Anterior cingulate cortex (tissue), 58 donors: Measurements from ENCODE around the gene FMNL1.
"Not testable (repeated sequence)": the region's sequence is repeated elsewhere in the genome, so short reads cannot be mapped to it uniquely, and the experiment has no call there.

Experiments used
- DNase-seq, 58 donors: peaks; one replicate each; lab custom pipeline; 2025; lab: John Stamatoyannopoulos, UW

FMNL1 gene, protein sequence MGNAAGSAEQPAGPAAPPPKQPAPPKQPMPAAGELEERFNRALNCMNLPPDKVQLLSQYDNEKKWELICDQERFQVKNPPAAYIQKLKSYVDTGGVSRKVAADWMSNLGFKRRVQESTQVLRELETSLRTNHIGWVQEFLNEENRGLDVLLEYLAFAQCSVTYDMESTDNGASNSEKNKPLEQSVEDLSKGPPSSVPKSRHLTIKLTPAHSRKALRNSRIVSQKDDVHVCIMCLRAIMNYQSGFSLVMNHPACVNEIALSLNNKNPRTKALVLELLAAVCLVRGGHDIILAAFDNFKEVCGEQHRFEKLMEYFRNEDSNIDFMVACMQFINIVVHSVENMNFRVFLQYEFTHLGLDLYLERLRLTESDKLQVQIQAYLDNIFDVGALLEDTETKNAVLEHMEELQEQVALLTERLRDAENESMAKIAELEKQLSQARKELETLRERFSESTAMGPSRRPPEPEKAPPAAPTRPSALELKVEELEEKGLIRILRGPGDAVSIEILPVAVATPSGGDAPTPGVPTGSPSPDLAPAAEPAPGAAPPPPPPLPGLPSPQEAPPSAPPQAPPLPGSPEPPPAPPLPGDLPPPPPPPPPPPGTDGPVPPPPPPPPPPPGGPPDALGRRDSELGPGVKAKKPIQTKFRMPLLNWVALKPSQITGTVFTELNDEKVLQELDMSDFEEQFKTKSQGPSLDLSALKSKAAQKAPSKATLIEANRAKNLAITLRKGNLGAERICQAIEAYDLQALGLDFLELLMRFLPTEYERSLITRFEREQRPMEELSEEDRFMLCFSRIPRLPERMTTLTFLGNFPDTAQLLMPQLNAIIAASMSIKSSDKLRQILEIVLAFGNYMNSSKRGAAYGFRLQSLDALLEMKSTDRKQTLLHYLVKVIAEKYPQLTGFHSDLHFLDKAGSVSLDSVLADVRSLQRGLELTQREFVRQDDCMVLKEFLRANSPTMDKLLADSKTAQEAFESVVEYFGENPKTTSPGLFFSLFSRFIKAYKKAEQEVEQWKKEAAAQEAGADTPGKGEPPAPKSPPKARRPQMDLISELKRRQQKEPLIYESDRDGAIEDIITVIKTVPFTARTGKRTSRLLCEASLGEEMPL

DNA sequence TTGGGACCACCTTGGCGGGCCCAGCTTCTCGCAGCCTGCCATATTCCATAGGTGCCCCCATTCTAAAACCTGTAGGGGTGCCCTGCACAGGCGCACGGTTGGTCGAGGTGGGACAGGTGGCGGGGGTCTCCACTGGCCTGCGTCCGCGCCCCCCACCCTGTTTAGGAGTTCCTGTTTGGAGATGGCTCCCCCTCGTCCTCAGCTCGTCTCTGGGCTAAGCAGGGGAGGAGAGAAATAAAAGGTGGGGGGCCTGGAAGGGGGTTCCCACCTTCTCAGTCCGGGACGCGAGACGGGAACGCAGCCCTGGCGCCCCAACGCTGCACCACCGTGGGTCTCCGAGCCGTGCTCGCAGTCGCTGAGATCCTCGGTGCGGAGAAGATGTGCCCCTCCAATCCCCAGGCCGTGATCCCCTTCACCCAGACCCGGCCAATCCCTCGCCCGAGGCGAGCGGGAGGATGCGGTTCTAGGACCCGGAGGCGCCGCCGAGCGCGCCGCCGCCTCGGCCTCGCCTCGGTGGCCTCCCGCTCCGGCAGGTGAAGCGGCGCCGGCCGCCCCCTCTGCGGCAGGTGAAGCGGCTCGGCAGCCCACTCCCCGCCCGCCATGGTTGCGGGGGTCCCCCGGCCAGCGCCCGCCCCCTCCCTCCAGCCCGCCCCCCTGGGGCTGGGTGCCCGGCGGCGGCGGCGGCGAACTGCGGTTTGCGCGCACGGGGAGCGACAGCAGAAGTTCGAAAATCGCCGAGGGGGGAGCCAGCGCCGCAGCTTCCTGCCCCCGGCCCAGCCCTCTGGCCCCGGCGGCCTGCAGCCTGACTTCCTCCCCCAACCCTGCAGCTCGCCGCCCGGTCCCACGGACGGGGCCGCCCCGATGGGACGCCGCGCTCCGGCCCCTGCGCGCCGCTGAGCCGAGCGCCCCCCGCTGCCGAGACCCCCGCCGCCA, at the start of gene FMNL1:
TSS of gene FMNL1 (plus strand) at position 805 of the 933 bp plus-strand sequence. CDS start 240 bp downstream, outside the sequence.
- DNase-seq, result peak in 3 of 58 donors; percentile 18 to 45 (median 22)

GRCh38 chr17:45172232-45172540, 49.5 kb upstream of the FMNL1 start:
- DNase-seq, result peak in 1 of 58 donors; percentile 35

DNA sequence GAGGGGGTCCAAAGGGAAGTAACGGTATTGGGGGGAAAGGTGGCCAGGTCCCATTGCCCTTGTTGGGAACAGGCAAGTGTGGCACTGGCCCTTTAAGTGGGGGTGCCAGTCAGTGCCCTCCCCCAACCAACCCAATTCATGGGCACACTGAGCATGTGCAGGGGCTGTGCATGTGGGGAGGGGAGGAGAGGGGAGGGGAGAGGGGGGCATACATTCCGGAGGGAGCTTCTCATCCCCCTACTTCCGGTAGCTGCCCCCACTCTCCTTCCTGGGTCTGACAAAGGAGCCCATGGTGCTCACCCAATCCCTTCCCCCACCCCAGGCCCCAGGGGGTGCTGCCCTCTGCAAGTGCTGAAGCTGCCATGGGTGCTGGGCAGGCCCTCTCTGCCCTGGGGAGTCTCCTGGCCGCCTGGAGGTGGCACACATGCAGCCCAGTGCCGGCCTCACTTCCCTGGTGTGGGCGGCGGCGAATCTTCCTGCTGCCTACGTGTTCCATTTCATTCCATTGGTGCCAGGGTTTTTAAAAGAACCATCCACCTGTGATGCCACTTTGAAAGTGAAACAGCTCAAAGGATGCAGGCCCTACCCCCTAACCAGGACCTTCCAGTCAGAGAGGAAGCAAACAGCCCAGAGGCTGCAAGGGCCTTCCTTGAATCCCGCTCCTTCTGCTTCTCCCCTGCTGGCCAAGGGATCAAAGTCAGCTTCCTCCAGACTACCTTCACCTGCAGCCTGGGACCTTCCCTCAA, 49.0 kb upstream of the FMNL1 start:
- DNase-seq, result peak; percentile 41 to 93 (median 84)

- no peak for DNase-seq
These were observed 45.9 kb upstream of the FMNL1 start for GRCh38 chr17:45175759-45176115.

DNA sequence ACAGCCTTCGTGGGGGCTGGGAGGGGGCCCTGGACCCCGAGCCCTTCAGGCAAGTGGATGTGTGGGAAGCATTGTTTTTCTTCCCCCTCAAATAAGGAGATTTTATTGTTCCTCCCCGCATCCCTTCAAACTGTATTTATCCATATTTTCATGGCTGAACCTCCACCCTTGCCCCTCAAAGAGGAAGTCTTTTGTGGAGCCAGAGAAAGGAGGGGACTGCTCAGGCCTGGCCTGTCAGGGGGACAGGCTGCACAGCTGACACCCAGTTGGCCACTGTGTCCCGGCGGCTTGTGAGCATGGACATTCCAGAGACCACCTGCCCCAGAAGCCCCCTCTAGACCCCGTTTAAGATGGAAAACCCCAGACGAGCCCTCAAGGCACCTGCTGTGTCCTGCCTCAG, 44.1 kb upstream of the FMNL1 start:
- no peak for DNase-seq

DNA sequence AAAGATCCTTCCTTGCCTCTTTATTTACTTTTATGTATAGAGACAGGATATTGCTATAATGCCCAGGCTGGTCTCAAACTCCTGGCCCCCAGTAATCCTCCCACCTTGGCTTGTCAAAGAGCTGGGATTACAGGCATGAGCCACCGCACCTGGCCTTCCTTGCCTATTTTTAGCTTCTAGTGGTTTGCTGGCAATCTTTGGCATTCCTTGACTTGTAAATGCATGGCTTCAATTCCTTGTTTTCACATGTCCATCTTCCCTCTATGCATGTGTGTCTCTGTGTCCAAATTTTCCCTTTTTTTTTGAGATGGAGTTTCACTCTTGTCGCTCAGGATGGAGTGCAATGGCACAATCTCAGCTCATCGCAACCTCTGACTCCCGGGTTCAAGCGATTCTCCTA, 37.5 kb upstream of the FMNL1 start:
- no peak for DNase-seq

DNA sequence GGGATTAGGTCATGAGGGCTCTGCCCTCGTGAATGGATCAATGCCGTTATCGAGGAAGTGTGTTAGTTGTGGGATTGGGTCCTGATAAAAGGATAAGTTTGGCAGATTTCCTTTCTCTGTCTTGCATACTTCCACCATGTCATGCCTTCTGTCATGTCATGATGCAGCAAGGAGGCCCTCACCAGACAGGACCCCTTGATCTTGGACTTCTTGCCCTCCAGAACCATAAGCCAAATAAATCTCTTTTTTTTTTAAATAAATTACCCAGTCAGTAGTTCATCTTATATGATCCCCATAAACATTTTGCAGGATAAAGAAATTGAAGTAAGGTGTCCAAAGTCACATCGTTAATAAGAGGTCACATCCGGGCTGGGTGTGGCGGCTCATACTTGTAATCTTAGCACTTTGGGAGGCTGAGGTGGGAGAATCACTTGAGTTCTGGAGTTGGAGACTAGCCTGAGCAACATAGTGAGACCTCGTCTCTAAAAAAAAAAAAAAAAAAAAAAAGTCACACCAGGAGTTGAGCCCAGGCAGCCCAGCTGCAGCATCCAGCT, 34.8 kb upstream of the FMNL1 start:
- DNase-seq, result no peak

DNA sequence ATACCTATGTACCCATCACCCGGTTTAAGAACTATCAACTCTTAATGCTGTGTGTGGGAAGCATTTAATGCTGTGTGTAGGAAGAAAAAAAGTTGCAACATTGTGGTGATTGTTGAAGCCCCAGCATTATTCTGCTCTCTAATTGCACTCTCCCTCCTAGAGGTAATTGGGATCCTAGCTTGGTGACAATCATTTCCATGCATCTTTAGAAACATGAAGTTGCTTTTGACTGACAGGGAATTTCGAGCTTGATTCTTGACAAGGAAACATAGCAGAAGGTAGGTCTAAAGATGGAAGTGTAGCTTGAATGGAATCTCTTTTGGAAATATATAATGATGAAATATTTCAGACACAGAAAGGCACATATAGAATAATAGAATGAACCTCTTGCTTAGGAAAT, 32.7 kb upstream of the FMNL1 start:
- DNase-seq, result no peak

GRCh38 chr17:45190503-45191255, 31.0 kb upstream of the FMNL1 start:
- DNase-seq, result no peak

- DNase-seq, result no peak
These were observed 26.3 kb upstream of the FMNL1 start for GRCh38 chr17:45195424-45195823.

GRCh38 chr17:45197108-45197507, 24.6 kb upstream of the FMNL1 start:
- no peak for DNase-seq

DNA sequence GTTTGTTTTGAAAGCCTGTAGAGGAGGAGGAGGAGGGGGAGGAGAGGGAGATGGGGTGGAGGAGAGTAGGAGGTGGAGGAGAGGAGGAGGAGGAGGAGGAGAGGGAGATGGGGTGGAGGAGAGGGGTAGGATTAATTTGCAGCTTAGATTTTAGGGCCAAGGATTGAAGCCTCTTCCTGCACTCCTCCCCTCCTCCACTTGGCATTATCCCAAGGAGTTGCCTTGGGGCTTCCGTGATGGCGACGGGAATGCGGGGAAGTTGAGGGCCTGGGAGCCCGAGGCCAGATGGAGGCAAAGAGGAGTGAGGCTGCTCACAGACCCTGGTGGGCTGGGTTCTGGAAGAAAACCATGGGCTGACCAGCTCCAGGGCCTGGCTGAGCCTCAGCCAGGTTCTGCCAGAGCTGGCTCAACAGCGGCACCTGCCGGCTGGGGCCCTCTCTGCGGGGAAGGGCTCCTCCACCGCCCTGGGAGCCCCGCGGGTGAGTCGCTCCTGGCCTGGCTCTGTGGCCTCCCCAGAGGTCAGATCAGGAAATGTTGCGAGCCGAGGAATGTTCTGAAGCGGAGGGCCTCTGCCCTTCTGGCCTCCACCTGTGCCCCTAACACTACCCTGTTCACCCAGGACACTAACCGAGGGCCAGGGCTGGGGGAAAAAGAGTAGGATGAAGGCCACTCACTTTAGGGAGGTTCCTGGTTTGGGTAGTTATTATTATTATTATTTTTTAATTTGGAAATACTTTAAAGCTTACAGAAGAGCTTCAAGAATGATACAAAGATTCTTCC, 23.9 kb upstream of the FMNL1 start:
- DNase-seq, result peak in 57 of 58 donors; percentile 15 to 88 (median 78)

- DNase-seq, result no peak
These were observed 21.0 kb upstream of the FMNL1 start for GRCh38 chr17:45200701-45201100.

GRCh38 chr17:45201457-45201856, 20.2 kb upstream of the FMNL1 start:
- no peak for DNase-seq

GRCh38 chr17:45201880-45202279, 19.8 kb upstream of the FMNL1 start:
- not testable (repeated sequence) for DNase-seq

DNA sequence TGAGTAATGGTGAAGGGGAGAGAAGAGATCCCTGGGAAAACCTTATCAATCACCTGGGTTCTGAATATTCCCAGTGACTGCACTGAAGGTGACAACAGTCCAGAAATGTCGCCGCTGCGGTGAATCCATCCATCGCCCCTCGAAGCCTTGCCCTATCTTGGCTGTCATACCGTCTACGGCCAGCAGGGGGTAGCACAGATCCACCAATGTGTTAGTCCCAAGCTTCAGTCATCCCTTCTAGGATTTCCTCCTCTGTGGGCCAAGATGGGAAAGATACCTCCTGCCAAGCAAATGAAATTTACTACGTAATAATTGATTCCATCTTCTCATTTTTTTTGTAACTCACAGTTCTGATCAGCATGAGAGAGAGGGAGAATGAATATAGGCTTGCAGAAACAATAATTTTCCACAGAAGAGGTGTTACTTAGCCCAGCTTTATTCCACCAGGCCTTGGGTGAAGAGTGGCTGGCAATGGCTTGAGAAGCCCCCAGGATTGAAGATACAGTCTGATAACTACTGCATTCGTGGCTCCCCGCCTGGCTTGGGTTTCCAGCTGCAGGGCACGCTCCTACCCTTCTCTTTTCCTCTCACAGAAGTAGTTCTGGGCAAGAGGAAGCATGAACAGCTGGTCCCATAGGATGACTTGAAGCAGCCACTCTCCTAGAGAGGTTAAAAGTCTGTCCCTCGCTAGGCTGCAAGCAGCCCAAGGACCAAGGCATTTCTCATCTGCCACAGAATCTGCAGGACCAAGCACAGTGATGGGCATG, 2.6 kb upstream of the FMNL1 start:
- DNase-seq, result peak in 55 of 58 donors; percentile 29 to 97 (median 66)

DNA sequence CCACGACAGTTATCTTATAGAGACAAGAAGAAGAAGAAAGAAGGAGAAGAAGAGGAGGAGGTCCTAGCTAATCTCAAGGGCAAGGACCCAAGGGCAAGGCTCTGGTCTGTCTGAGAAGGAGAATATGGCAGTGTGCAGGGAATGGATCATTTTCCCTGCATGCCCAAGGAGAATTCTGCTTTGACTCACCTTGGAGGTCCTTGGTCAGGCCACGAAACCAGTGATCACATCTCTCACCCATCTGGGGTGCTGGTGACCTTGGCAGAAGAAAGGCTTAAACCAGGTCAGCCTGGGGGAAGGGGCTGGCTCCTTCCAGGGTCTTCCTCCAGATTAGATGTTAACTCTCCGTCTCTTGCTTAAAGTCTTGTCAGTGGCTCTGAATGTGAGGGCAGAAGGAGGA, 1.6 kb upstream of the FMNL1 start:
- DNase-seq, result no peak
